CD4-positive, CD25-positive, alpha-beta regulatory T cell (primary cell): ENCODE measurements around the gene RPL10. TPM values are rescaled to one million over a fixed set of nuclear protein-coding genes. Genes with fewer than 3 reads are reported as not detected.

Experiments used
- ATAC-seq, 2 donors: fragments of 150-1000 bp; cut with Tn5 transposase; one replicate each; pipeline ENCODE4 v1.10.0; 2021; ENCODE audit warnings: low read depth in 2 of 2, moderate number of reproducible peaks in 2 of 2, moderate library complexity in 1 of 2
- DNase-seq, 3 donors: peaks; one replicate each; pipeline versions ENCODE4 v3.0.0 to v3.0.0-alpha.2; 2012 to 2022; ENCODE audit warnings: mixed read lengths in 1 of 3
- H3K27ac ChIP-seq: one replicate; pipeline ENCODE4 v1.7.0; 2013; ENCODE audit warnings: mild to moderate bottlenecking, low read length; ENCODE audit not compliant: insufficient read depth, poor library complexity, severe bottlenecking
- H3K27me3 ChIP-seq: one replicate; pipeline ENCODE4 v1.7.0; 2013; ENCODE audit warnings: low read length; ENCODE audit not compliant: control insufficient read depth, insufficient read depth
- H3K36me3 ChIP-seq: one replicate; pipeline ENCODE4 v1.7.0; 2013; ENCODE audit warnings: mild to moderate bottlenecking, low read length, moderate library complexity; ENCODE audit not compliant: control insufficient read depth, insufficient read depth
- H3K4me1 ChIP-seq: 2 replicates; pipeline ENCODE4 v1.7.0; 2013; ENCODE audit warnings: mild to moderate bottlenecking, low read length; ENCODE audit not compliant: insufficient read depth, control insufficient read depth, poor library complexity, severe bottlenecking
- H3K4me3 ChIP-seq: one replicate; pipeline ENCODE4 v1.7.0; 2013; ENCODE audit warnings: low read depth, mild to moderate bottlenecking, low read length, moderate library complexity
- H3K9me3 ChIP-seq, 2 experiments: 1 replicate in 1 of 2; 2 replicates in 1 of 2; pipeline ENCODE4 v1.7.0; 2013; ENCODE audit warnings: low read length in 2 of 2, mild to moderate bottlenecking in 1 of 2, moderate library complexity in 1 of 2; ENCODE audit not compliant: control insufficient read depth in 2 of 2
- H3K27ac Mint-ChIP-seq, 3 donors: one replicate each; pipeline ENCODE4 v1.8.0; 2020 to 2022; ENCODE audit warnings: mild to moderate bottlenecking in 3 of 3, mixed read lengths in 3 of 3, moderate library complexity in 2 of 3
- H3K27me3 Mint-ChIP-seq: one replicate; pipeline ENCODE4 v1.8.0; 2022; ENCODE audit warnings: mild to moderate bottlenecking, mixed read lengths
- H3K36me3 Mint-ChIP-seq: one replicate; pipeline ENCODE4 v1.8.0; 2020; ENCODE audit warnings: mixed read lengths
- H3K4me1 Mint-ChIP-seq, 4 donors: one replicate each; pipeline ENCODE4 v1.8.0; 2020 to 2022; ENCODE audit warnings: mixed read lengths in 4 of 4, mild to moderate bottlenecking in 1 of 4
- H3K4me3 Mint-ChIP-seq, 4 donors: one replicate each; pipeline ENCODE4 v1.8.0; 2020 to 2022; ENCODE audit warnings: mild to moderate bottlenecking in 4 of 4, mixed read lengths in 4 of 4, moderate library complexity in 3 of 4
- H3K9me3 Mint-ChIP-seq, 7 donors: one replicate each; pipeline ENCODE4 v1.8.0; 2020 to 2022; ENCODE audit warnings: mixed read lengths in 7 of 7, mild to moderate bottlenecking in 3 of 7, moderate library complexity in 2 of 7
- polyA plus RNA-seq, 4 donors: library from polyadenylated mRNA; unstranded; fragments of 300-500 nt; fragmentation: Illumina TruSeq; gene quantifications; one replicate each; pipeline ENCODE4 v1.2.3, GENCODE V29; 2021
- total RNA-seq: library from RNA; stranded (reverse); gene quantifications from one replicate; pipeline ENCODE4 v1.2.3, GENCODE V29; 2022

RPL10 gene
- total and polyA plus RNA-seq, 5 donors from 2014 or later: 3,877 to 6,073 (median 4,330) TPM

DNA sequence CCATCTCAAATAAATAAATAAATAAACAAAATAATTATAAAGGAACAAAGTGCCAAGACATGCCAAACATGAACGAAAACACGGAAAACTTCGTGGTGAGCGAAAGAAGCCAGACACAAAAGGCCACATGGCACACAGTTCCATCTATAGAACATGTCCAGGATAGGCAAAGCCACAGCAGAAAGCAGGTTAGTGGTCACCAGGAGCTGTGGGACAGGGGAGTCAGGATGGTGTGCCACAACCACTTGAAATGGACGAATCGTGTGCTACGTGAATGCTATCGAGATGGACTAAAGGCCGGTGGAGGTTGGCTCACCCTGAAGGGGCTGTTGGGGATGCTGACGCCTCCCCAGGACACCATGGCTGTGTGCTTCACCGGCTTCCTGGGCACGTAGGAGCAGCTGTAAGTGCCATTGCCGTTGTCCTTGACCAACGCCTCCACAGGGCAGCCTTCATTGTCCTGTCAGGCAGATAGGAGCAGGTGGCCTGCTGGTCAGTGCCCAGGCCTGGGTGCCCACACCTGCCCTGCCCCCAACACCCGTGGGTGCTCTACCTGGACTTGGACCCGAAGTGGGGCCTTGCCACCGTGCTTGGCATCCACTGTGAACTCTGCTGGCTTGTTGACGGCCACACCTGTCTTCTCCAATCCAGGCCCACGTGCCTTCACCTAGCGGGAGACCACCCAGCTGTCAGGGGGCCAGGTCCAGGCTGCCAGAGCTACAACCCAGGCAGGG is 34.3 kb upstream of the RPL10 start:
- no peaks in the 10 kb centered on the region for H3K9me3 ChIP-seq
- no peak overlapping the region for H3K27ac ChIP-seq
- DNase-seq (no peak), ATAC-seq (no peak)
- peaks cover 71% of the 10 kb centered on the region for H3K36me3 ChIP-seq
- peaks cover 0 to 2% (median 0%) of the 10 kb centered on the region in 7 donors for H3K9me3 Mint-ChIP-seq
- no peak overlapping the region for H3K4me3 ChIP-seq
- H3K36me3 Mint-ChIP-seq: peaks cover under 1% of the 10 kb centered on the region
- H3K27ac Mint-ChIP-seq: no peak overlapping the region
- peaks cover 8% of the 10 kb centered on the region for H3K27me3 Mint-ChIP-seq
- H3K4me3 Mint-ChIP-seq: peak overlapping the region in 1 of 4 donors; percentile 64
- no peaks in the 10 kb centered on the region for H3K27me3 ChIP-seq
- peaks cover 0 to 39% (median 0%) of the 10 kb centered on the region in 4 donors for H3K4me1 Mint-ChIP-seq
- H3K4me1 ChIP-seq: peaks cover 57% of the 10 kb centered on the region

GRCh38 chrX:154365052-154365600 is 33.1 kb upstream of the RPL10 start:
- Histone ChIP-seq H3K4me1 (peaks cover 56% of the 10 kb centered on the region), H3K36me3 (peaks cover 63% of the 10 kb centered on the region), H3K27ac (peak overlapping the region; percentile 23), H3K4me3 (no peak overlapping the region), H3K9me3 (no peaks in the 10 kb centered on the region), H3K27me3 (no peaks in the 10 kb centered on the region)
- Mint-ChIP-seq H3K4me3 (no peak overlapping the region), H3K27me3 (peaks cover 8% of the 10 kb centered on the region), H3K27ac (peak overlapping the region in 1 of 3 donors; percentile 67), H3K9me3 (peaks cover 0 to 2% (median 0%) of the 10 kb centered on the region in 7 donors), H3K36me3 (no peaks in the 10 kb centered on the region), H3K4me1 (peaks cover 0 to 45% (median 0%) of the 10 kb centered on the region in 4 donors)
- no peak for ATAC-seq
- DNase-seq: no peak

GRCh38 chrX:154365997-154366665 is 32.0 kb upstream of the RPL10 start:
- Histone ChIP-seq H3K4me1 (peaks cover 51% of the 10 kb centered on the region), H3K27ac (peak overlapping the region; percentile 60), H3K27me3 (no peaks in the 10 kb centered on the region), H3K9me3 (no peaks in the 10 kb centered on the region), H3K4me3 (no peak overlapping the region), H3K36me3 (peaks cover 57% of the 10 kb centered on the region)
- ATAC-seq (no peak), DNase-seq (no peak)
- H3K9me3 Mint-ChIP-seq: peaks cover 0 to 2% (median 0%) of the 10 kb centered on the region in 7 donors
- H3K4me1 Mint-ChIP-seq: peaks cover 0 to 41% (median 0%) of the 10 kb centered on the region in 4 donors
- no peak overlapping the region for H3K27ac Mint-ChIP-seq
- H3K4me3 Mint-ChIP-seq: peak overlapping the region in 1 of 4 donors; percentile 43
- no peaks in the 10 kb centered on the region for H3K36me3 Mint-ChIP-seq
- H3K27me3 Mint-ChIP-seq: peaks cover 8% of the 10 kb centered on the region

DNA sequence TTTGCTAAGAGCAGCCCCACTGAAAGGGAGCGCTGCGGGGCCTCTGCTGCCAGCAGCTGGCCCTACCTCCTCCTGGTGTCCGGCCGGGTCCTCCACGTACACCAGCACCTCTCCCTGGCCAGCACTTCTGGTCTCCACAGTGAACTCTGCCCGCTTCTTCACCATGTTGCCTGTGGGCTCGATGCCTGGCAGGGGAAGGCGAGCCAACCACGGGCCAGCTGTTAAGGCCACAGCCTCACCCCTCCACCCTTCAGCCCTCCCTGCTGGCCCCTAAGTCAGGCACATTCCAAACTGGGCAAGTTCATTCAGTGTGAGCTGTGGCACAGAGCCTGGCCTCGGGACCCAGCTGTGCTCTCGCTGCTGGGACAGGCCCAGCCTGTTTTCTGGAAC is 31.5 kb upstream of the RPL10 start:
- no peak overlapping the region for H3K27ac Mint-ChIP-seq
- Histone ChIP-seq H3K27me3 (no peaks in the 10 kb centered on the region), H3K27ac (peak overlapping the region; percentile 60), H3K36me3 (peaks cover 51% of the 10 kb centered on the region), H3K4me3 (no peak overlapping the region), H3K4me1 (peaks cover 51% of the 10 kb centered on the region), H3K9me3 (no peaks in the 10 kb centered on the region)
- peaks cover 8% of the 10 kb centered on the region for H3K27me3 Mint-ChIP-seq
- ATAC-seq (no peak), DNase-seq (no peak)
- peak overlapping the region in 2 of 4 donors; percentile 32 to 43 for H3K4me3 Mint-ChIP-seq
- peaks cover 0 to 2% (median 0%) of the 10 kb centered on the region in 7 donors for H3K9me3 Mint-ChIP-seq
- H3K36me3 Mint-ChIP-seq: no peaks in the 10 kb centered on the region
- H3K4me1 Mint-ChIP-seq: peaks cover 0 to 41% (median 0%) of the 10 kb centered on the region in 4 donors

DNA sequence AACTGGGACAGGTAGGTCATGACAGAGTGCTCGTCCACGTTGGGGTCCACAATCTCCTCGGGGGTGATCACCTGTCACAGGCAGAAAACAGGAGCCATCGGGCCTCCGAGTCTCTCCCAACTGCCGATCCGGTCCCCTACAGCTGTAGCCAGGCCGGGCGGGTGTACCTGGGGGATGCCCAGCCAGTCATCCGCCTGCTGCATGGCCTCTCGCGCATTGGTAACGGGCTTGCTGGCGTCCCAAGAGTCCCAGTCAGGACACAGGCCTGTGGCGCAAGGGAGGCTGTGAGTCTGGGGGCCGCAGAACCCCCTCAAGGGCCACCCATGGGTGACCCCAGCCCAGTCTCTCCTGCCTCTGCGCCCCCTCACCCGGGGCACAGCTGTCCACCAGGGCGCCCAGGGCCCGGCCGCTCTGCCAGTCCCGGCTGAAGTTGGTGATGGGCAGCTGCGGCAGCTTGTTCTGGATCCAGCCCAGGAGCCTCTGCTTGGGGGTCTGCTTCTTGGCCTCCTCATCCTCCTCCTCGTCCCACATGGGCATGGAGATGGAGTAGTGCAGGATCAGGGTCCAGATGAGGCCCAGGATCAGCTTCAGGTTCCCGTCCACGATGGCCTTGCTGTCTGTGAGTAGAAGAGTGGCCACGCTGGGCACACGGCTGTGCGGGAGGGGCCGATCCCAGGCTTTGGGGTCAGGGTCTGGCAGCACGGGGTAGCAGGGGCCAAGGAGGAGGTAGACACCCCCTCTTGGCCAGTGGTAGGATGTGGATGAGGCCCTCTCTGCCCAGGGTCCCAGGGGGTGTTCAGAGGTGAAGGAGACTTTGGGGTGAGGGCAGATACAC is 30.5 kb upstream of the RPL10 start:
- Mint-ChIP-seq H3K9me3 (peaks cover 0 to 2% (median 0%) of the 10 kb centered on the region in 7 donors), H3K27ac (peak overlapping the region; percentile 91 to 96 (median 95)), H3K4me1 (peaks cover 0 to 45% (median 2%) of the 10 kb centered on the region in 4 donors), H3K27me3 (peaks cover 8% of the 10 kb centered on the region), H3K4me3 (peak overlapping the region; percentile 93 to 98 (median 94)), H3K36me3 (no peaks in the 10 kb centered on the region)
- peaks cover 50% of the 10 kb centered on the region for H3K4me1 ChIP-seq
- H3K27ac ChIP-seq: peak overlapping the region; percentile 92
- H3K4me3 ChIP-seq: peak overlapping the region; percentile 37
- ATAC-seq: no peak
- no peaks in the 10 kb centered on the region for H3K9me3 ChIP-seq
- no peaks in the 10 kb centered on the region for H3K27me3 ChIP-seq
- H3K36me3 ChIP-seq: peaks cover 41% of the 10 kb centered on the region
- no peak for DNase-seq

DNA sequence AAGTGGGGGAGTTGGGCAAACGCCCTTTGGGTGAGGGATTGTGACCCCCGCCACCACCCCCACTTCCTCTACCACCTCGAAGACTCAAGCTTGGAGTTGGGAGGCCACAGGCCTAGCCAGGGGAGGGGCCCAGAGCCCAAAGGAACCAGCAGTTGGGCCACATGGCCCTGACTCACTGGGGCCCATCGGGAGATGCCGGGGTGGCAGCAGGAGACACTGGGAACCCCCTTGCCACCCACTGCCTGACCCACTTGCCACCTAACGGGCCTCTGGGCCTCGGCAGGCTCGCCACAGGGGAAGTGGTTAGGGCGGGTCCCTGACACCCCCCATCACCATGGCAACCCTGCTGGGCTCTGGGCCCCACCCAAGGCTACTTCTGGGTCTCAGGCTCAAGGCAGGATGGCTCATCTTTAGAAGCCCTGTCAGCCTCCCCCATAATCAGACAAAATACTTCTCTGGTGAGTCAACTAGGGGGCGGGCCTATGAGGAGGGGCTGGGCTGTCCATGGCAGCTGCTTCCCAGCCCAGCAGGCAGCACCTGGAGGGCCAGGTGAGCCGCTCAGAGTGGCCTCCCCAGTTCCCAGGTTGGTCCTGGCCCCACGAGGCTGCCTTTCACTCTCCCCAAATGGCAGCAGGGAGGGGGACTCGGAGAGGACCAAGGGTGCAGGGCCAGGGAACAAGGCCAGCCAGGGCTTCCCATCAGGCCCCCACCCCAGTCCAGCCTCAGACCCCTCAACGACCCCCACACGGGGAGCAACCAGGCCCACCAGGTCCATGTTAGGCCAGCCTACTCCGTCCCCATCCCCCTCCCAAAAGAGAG is 29.3 kb upstream of the RPL10 start:
- Mint-ChIP-seq H3K27me3 (peaks cover 8% of the 10 kb centered on the region), H3K36me3 (no peaks in the 10 kb centered on the region), H3K27ac (peak overlapping the region; percentile 91 to 96 (median 95)), H3K4me1 (peaks cover 0 to 51% (median 7%) of the 10 kb centered on the region in 4 donors), H3K4me3 (peak overlapping the region; percentile 93 to 98 (median 94)), H3K9me3 (peaks cover 0 to 2% (median 0%) of the 10 kb centered on the region in 7 donors)
- Histone ChIP-seq H3K27me3 (no peaks in the 10 kb centered on the region), H3K4me3 (no peak overlapping the region), H3K4me1 (peaks cover 62% of the 10 kb centered on the region), H3K36me3 (peaks cover 31% of the 10 kb centered on the region), H3K27ac (peak overlapping the region; percentile 92), H3K9me3 (no peaks in the 10 kb centered on the region)
- DNase-seq (peak; percentile 86 to 97 (median 93)), ATAC-seq (peak; percentile 65 to 68)
